ENCODE data around the gene SYP.

Gene SYP

DNA sequence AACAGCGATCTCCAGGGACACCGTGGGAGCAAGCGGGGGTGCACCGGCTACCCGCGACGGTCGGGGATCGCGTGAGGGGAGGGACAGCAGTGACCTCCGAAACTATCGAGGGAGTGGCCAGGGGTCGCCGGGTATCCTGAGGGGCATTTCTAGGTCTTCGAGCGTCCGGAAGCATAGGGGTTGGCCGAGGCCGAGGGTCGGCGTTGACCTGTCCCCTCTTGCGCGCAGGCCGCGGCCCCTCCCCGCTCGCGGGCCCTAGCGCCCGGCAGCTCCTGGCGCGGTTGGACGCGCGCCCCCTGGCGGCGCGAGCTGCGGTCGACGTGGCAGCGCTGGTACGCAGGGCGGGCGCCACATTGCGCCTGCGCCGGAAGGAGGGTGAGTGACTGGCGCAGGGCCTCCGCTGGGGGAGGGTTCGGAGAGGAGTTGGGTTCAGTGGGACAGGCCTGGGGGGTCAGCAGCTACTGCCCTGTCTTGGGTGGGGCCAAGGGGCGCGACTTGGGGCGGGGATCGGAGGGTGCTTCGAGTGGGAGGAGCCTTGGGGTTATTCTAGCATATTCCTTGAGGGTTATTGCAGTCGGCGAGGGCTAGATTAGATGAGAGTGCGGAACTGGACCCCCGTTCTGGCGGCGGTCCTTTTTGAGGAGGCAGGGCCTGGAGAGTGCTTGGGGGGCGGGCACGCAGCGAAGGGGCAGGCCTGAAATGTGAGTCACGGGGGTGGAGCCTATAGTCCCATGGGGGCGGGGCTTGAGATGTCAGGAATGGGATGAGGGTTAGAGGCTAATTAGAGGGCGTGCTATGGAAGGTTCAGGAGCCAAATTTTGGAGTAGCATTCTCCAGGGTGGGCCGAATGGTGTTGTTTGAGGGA is 36.2 kb downstream of the SYP start:
- Histone ChIP-seq H3K4me1 (ENCODE audit: control extremely low read depth in 1 of 4, control insufficient read depth in 4 of 4, insufficient read depth in 4 of 4, low read length in 3 of 4) (peaks cover 6 to 58% (median 42%) of the 10 kb centered on the region in 4 experiments), H3K27ac (ENCODE audit: insufficient read depth in 1 of 2, low read depth in 1 of 2, low read length in 2 of 2, poor library complexity in 1 of 2, severe bottlenecking in 2 of 2) (peak overlapping the region in 1 of 2 experiments; percentile 68), H3K9me3 (ENCODE audit: control extremely low read depth in 1 of 5, control insufficient read depth in 4 of 5, insufficient read depth in 2 of 5, low read depth in 1 of 5, low read length in 4 of 5) (peaks cover 0 to 3% (median 0%) of the 10 kb centered on the region in 5 experiments), H3K36me3 (ENCODE audit: control insufficient read depth in 4 of 4, insufficient read depth in 4 of 4, low read length in 3 of 4) (no peaks in the 10 kb centered on the region), H3K4me3 (ENCODE audit: control insufficient read depth in 1 of 7, extremely low read depth in 1 of 7, insufficient read depth in 4 of 7, low read depth in 2 of 7, low read length in 6 of 7) (peak overlapping the region in 5 of 7 experiments; percentile 26 to 69 (median 52)), H3K27me3 (replicated peaks in 2 of 5; ENCODE audit: control insufficient read depth in 4 of 5, insufficient read depth in 5 of 5, low read length in 4 of 5) (no peaks in the 10 kb centered on the region)
- WGBS (ENCODE audit: insufficient coverage) = 46% methylated on average over 46 of the region's 69 CpGs
- DNase-seq = peak; percentile 83 to 92 (median 90)
- ChIA-PET CTCF (interaction anchor here (0.6 to 1.8 kb wide), 7 partner anchors 10 to 41 kb away, joined by 3 to 7 read pairs (median 3); no protein-coding TSS in a partner anchor), POLR2A (interaction anchor here (0.7 to 0.9 kb wide), 2 partner anchors 9 to 89 kb away, joined by 3 to 4 read pairs; no protein-coding TSS in a partner anchor)

DNA sequence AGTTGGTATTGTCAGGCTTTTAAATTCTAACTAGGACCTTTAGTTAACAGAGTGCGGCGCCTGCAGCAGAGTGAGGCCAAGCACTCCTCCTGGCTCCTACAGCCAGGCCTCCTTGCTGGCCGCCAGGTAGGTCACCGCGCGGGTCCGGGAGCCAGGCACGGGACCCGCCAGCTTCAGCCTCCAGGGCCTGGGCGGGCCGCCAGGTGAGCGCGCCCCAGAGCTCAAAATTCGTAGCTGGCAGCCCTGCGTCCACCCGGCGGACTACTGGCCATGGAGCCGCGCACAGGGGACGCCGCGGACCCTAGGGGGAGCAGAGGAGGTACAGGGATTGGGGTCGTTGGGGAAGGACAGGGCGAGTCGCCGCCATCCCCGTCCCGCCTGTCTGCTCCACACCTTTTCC is 37.4 kb downstream of the SYP start, which contains the start of gene MAGIX:
Gene MAGIX (plus strand): TSS at position 139 of the 400 bp plus-strand sequence. CDS start 132 bp downstream, at position 271.
- ChIA-PET CTCF (interaction anchor here (1.0 to 1.5 kb wide), 3 partner anchors 15 to 41 kb away, joined by 3 read pairs; no protein-coding TSS in a partner anchor), POLR2A (no interaction called here)
- WGBS (ENCODE audit: insufficient coverage) = 91% methylated on average over 21 of the region's 28 CpGs
- Histone ChIP-seq H3K27me3 (replicated peaks in 2 of 5; ENCODE audit: control insufficient read depth in 4 of 5, insufficient read depth in 5 of 5, low read length in 4 of 5) (no peaks in the 10 kb centered on the region), H3K4me3 (ENCODE audit: control insufficient read depth in 1 of 7, extremely low read depth in 1 of 7, insufficient read depth in 4 of 7, low read depth in 2 of 7, low read length in 6 of 7) (peak within 1 kb of the TSS in 5 of 7 experiments; percentile 26 to 69 (median 52)), H3K9me3 (ENCODE audit: control extremely low read depth in 1 of 5, control insufficient read depth in 4 of 5, insufficient read depth in 2 of 5, low read depth in 1 of 5, low read length in 4 of 5) (peaks cover 0 to 3% (median 0%) of the 10 kb centered on the region in 5 experiments), H3K27ac (ENCODE audit: insufficient read depth in 1 of 2, low read depth in 1 of 2, low read length in 2 of 2, poor library complexity in 1 of 2, severe bottlenecking in 2 of 2) (peak within 1 kb of the TSS in 1 of 2 experiments; percentile 68), H3K4me1 (ENCODE audit: control extremely low read depth in 1 of 4, control insufficient read depth in 4 of 4, insufficient read depth in 4 of 4, low read length in 3 of 4) (peaks cover under 1 to 50% (median 35%) of the 10 kb centered on the region in 4 experiments), H3K36me3 (ENCODE audit: control insufficient read depth in 4 of 4, insufficient read depth in 4 of 4, low read length in 3 of 4) (no peaks in the 10 kb centered on the region)
- no peak for DNase-seq

DNA sequence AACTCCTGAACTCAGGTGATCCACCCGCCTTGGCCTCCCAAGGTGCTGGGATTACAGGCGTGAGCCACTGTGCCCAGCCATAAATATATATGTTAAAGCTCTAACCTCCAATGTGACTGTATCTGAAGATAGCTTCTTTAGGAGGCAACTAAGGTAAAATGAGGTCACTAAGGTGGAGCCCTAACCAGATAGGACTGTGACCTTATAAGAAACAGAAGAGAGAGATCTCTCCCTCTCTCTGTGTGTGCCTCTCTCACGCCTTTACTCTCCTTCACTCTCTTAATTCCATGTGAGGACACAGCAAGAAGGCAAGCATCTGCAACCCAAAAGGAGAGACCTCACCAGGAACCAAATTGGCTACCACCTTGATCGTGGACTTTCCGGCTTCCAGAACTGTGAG is 38.4 kb downstream of the SYP start:
- peak overlapping the region in 1 of 2 experiments; percentile 32 for H3K27ac ChIP-seq (ENCODE audit: insufficient read depth in 1 of 2, low read depth in 1 of 2, low read length in 2 of 2, poor library complexity in 1 of 2, severe bottlenecking in 2 of 2)
- peaks cover 0 to 3% (median 0%) of the 10 kb centered on the region in 5 experiments for H3K9me3 ChIP-seq (ENCODE audit: control extremely low read depth in 1 of 5, control insufficient read depth in 4 of 5, insufficient read depth in 2 of 5, low read depth in 1 of 5, low read length in 4 of 5)
- no peak for DNase-seq
- no peaks in the 10 kb centered on the region for H3K36me3 ChIP-seq (ENCODE audit: control insufficient read depth in 4 of 4, insufficient read depth in 4 of 4, low read length in 3 of 4)
- no peaks in the 10 kb centered on the region for H3K27me3 ChIP-seq (replicated peaks in 2 of 5; ENCODE audit: control insufficient read depth in 4 of 5, insufficient read depth in 5 of 5, low read length in 4 of 5)
- peaks cover 0 to 40% (median 29%) of the 10 kb centered on the region in 4 experiments for H3K4me1 ChIP-seq (ENCODE audit: control extremely low read depth in 1 of 4, control insufficient read depth in 4 of 4, insufficient read depth in 4 of 4, low read length in 3 of 4)
- POLR2A ChIA-PET = no interaction called here
- CTCF ChIA-PET = interaction anchor here (0.8 to 1.5 kb wide), 2 partner anchors 13 to 16 kb away, joined by 3 read pairs; no protein-coding TSS in a partner anchor
- WGBS (ENCODE audit: insufficient coverage) = 100% methylated on average over 2 of the region's 5 CpGs
- no peak overlapping the region for H3K4me3 ChIP-seq (ENCODE audit: control insufficient read depth in 1 of 7, extremely low read depth in 1 of 7, insufficient read depth in 4 of 7, low read depth in 2 of 7, low read length in 6 of 7)

DNA sequence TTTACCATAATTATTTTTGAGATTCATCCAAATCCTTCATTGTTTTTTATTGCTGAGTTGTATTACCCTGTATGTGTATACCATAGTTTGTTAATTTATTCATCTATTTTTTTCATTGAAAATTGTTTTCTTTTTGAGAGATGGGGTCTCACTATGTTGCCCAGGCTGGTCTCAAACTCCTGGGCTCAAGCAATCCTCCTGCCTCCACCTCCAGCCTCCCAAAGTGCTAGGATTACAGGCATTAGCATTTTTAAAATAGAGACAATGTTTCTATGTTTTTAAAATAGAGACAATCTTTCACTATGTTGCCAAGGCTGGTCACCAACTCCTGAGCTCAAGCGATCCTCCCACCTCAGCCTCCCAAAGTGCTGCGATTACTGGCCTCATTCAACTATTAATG is 39.1 kb downstream of the SYP start:
- 100% methylated on average over 1 of the region's 2 CpGs for WGBS (ENCODE audit: insufficient coverage)
- ChIA-PET CTCF (interaction anchor here (0.8 kb wide), 1 partner anchor 12 kb away, joined by 3 read pairs; no protein-coding TSS in a partner anchor), POLR2A (no interaction called here)
- H3K4me1 ChIP-seq (ENCODE audit: control extremely low read depth in 1 of 4, control insufficient read depth in 4 of 4, insufficient read depth in 4 of 4, low read length in 3 of 4) = peaks cover 0 to 37% (median 26%) of the 10 kb centered on the region in 4 experiments
- peak overlapping the region in 1 of 2 experiments; percentile 34 for H3K27ac ChIP-seq (ENCODE audit: insufficient read depth in 1 of 2, low read depth in 1 of 2, low read length in 2 of 2, poor library complexity in 1 of 2, severe bottlenecking in 2 of 2)
- H3K27me3 ChIP-seq (replicated peaks in 2 of 5; ENCODE audit: control insufficient read depth in 4 of 5, insufficient read depth in 5 of 5, low read length in 4 of 5) = no peaks in the 10 kb centered on the region
- peaks cover 0 to 3% (median 0%) of the 10 kb centered on the region in 5 experiments for H3K9me3 ChIP-seq (ENCODE audit: control extremely low read depth in 1 of 5, control insufficient read depth in 4 of 5, insufficient read depth in 2 of 5, low read depth in 1 of 5, low read length in 4 of 5)
- H3K36me3 ChIP-seq (ENCODE audit: control insufficient read depth in 4 of 4, insufficient read depth in 4 of 4, low read length in 3 of 4) = no peaks in the 10 kb centered on the region
- no peak for DNase-seq
- no peak overlapping the region for H3K4me3 ChIP-seq (ENCODE audit: control insufficient read depth in 1 of 7, extremely low read depth in 1 of 7, insufficient read depth in 4 of 7, low read depth in 2 of 7, low read length in 6 of 7)

DNA sequence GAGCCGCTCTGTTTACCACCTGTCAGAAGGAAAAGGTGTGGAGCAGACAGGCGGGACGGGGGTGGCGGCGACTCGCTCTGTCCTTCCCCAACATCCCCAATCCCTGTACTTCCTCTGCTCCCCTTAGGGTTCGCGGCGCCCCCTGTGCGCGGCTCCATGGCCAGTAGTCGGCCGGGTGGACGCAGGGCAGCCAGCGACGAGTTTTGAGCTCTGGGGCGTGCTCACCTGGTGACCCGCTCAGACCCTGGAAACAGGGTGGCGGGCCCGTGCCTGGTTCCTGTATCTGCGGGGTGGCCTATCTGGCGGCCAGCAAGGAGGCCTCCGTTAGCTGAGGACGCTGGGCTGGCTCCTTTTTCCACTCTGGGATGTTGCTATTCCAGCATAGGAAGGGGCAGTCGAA is 42.8 kb downstream of the SYP start:
- Histone ChIP-seq H3K36me3 (ENCODE audit: control insufficient read depth in 4 of 4, insufficient read depth in 4 of 4, low read length in 3 of 4) (no peaks in the 10 kb centered on the region), H3K27ac (ENCODE audit: insufficient read depth in 1 of 2, low read depth in 1 of 2, low read length in 2 of 2, poor library complexity in 1 of 2, severe bottlenecking in 2 of 2) (no peak overlapping the region), H3K4me3 (ENCODE audit: control insufficient read depth in 1 of 7, extremely low read depth in 1 of 7, insufficient read depth in 4 of 7, low read depth in 2 of 7, low read length in 6 of 7) (no peak overlapping the region), H3K27me3 (replicated peaks in 2 of 5; ENCODE audit: control insufficient read depth in 4 of 5, insufficient read depth in 5 of 5, low read length in 4 of 5) (no peaks in the 10 kb centered on the region), H3K9me3 (ENCODE audit: control extremely low read depth in 1 of 5, control insufficient read depth in 4 of 5, insufficient read depth in 2 of 5, low read depth in 1 of 5, low read length in 4 of 5) (no peaks in the 10 kb centered on the region), H3K4me1 (ENCODE audit: control extremely low read depth in 1 of 4, control insufficient read depth in 4 of 4, insufficient read depth in 4 of 4, low read length in 3 of 4) (peaks cover 2 to 17% (median 12%) of the 10 kb centered on the region in 4 experiments)
- 80% methylated on average over 21 of the region's 25 CpGs for WGBS (ENCODE audit: insufficient coverage)
- ChIA-PET POLR2A (interaction anchor here (0.5 kb wide), 1 partner anchor 20 kb away, joined by 3 read pairs; no protein-coding TSS in a partner anchor), CTCF (interaction anchor here (1.3 to 2.0 kb wide), 2 partner anchors 16 to 36 kb away, joined by 6 read pairs; no protein-coding TSS in a partner anchor)
- no peak for DNase-seq

DNA sequence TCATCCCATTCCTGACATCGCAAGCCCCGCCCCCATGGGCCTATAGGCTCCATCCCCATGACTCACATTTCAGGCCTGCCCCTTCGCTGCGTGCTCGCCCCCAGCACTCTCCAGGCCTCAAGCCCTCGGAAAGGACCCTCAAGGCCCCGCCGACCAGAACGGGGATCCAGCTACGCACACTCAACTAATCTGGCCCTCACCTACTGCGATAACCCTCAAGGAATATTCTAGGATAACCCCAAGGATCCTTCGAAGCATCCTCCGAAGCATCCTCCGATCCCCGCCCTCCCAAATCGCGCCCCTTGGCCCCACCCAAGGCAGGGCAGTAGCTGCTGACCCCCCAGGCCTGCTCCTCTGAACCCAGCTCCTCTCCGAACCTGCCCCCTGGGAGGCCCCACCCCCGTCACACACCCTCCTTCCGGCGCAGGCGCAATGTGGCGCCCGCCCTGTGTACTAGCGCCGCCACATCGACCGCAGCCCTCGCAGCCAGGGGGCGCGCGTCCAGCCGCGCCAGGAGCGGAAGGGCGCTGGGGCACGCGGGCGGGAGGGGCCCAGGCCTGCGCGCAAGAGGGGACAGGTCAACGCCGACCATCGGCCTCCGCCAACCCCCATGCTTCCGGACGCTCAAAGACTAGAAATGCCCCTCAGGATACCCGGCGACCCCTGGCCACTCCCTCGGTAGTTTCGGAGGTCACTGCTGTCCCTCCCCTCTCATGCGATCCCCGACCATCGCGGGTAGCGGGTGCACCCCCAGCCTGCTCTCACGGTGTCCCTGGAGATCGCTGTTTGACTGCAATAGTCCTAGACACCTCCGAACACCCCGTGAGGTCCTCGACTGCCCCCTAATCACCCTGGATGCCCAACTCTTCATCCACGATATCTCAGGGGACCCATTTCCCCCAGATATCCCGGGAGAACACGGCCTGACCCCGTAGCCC is 43.8 kb downstream of the SYP start:
- CTCF ChIA-PET = interaction anchor here (0.7 to 3.1 kb wide), 8 partner anchors 9 to 116 kb away, joined by 3 to 27 read pairs (median 4); no protein-coding TSS in a partner anchor
- 34% methylated on average over 60 of the region's 65 CpGs for WGBS (ENCODE audit: insufficient coverage)
- no peaks in the 10 kb centered on the region for H3K36me3 ChIP-seq (ENCODE audit: control insufficient read depth in 4 of 4, insufficient read depth in 4 of 4, low read length in 3 of 4)
- no peaks in the 10 kb centered on the region for H3K9me3 ChIP-seq (ENCODE audit: control extremely low read depth in 1 of 5, control insufficient read depth in 4 of 5, insufficient read depth in 2 of 5, low read depth in 1 of 5, low read length in 4 of 5)
- H3K27me3 ChIP-seq (replicated peaks in 2 of 5; ENCODE audit: control insufficient read depth in 4 of 5, insufficient read depth in 5 of 5, low read length in 4 of 5) = no peaks in the 10 kb centered on the region
- H3K4me1 ChIP-seq (ENCODE audit: control extremely low read depth in 1 of 4, control insufficient read depth in 4 of 4, insufficient read depth in 4 of 4, low read length in 3 of 4) = peaks cover 2 to 17% (median 12%) of the 10 kb centered on the region in 4 experiments
- H3K27ac ChIP-seq (ENCODE audit: insufficient read depth in 1 of 2, low read depth in 1 of 2, low read length in 2 of 2, poor library complexity in 1 of 2, severe bottlenecking in 2 of 2) = peak overlapping the region; percentile 64 to 85
- DNase-seq = peak; percentile 83 to 91 (median 87)
- POLR2A ChIA-PET = interaction anchor here (0.6 to 1.0 kb wide), 2 partner anchors 10 to 35 kb away, joined by 3 to 7 read pairs; no protein-coding TSS in a partner anchor
- peak overlapping the region; percentile 14 to 79 (median 55) for H3K4me3 ChIP-seq (ENCODE audit: control insufficient read depth in 1 of 7, extremely low read depth in 1 of 7, insufficient read depth in 4 of 7, low read depth in 2 of 7, low read length in 6 of 7)

Measured in common myeloid progenitor, CD34-positive (primary cell).